ENCODE data around the gene MGST3. TPM values are rescaled to one million over a fixed set of nuclear protein-coding genes. Genes with fewer than 3 reads are reported as not detected.

Gene MGST3
- total RNA-seq, 6 experiments from 2014 or later, result 74.0 to 141 (median 103) TPM

DNA sequence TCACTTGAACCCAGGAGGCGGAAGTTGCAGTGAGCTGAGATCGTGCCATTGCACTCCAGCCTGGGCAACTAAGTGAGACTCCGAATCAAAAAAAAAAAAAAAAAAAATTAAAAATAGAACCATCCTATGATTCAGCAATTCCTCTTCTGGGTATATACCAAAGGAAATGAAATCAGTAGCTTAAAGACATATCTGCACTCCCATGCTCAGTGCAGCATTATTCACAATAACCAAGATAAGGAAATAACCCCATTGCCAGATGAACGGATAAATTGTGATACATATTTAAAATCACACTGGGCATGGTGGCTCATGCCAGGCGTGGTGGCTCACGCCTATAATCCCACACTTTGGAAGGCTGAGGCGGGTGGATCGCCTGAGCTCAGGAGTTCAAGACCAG, 43.6 kb downstream of the MGST3 start:
- H3K36me3 ChIP-seq, result peaks cover 0 to 53% (median 17%) of the 10 kb centered on the region in 4 donors
- intact Hi-C loops (cut with DNase I), result no loop called here
- no peak overlapping the region for H3K27ac ChIP-seq
- H3K4me3 ChIP-seq, result no peak overlapping the region
- TF ChIP-seq, protein P1, sequence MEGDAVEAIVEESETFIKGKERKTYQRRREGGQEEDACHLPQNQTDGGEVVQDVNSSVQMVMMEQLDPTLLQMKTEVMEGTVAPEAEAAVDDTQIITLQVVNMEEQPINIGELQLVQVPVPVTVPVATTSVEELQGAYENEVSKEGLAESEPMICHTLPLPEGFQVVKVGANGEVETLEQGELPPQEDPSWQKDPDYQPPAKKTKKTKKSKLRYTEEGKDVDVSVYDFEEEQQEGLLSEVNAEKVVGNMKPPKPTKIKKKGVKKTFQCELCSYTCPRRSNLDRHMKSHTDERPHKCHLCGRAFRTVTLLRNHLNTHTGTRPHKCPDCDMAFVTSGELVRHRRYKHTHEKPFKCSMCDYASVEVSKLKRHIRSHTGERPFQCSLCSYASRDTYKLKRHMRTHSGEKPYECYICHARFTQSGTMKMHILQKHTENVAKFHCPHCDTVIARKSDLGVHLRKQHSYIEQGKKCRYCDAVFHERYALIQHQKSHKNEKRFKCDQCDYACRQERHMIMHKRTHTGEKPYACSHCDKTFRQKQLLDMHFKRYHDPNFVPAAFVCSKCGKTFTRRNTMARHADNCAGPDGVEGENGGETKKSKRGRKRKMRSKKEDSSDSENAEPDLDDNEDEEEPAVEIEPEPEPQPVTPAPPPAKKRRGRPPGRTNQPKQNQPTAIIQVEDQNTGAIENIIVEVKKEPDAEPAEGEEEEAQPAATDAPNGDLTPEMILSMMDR (IDR thresholded peaks at IDR 0.05), result no peak
- TF ChIP-seq POLR2A (IDR thresholded peaks at IDR 0.05), result no peak
- no peaks in the 10 kb centered on the region for H3K9me3 ChIP-seq
- no peaks in the 10 kb centered on the region for H3K27me3 ChIP-seq
- ATAC-seq (no peak), DNase-seq (no peak)
- no peaks in the 10 kb centered on the region for H3K4me1 ChIP-seq
- 58% methylated on average over 3 of the region's 8 CpGs for WGBS (ENCODE audit: insufficient coverage, low coverage, low lambda C conversion rate, missing lambda C conversion rate)

- Histone ChIP-seq H3K4me1 (peaks cover 0 to 9% (median 0%) of the 10 kb centered on the region in 4 donors), H3K9me3 (no peaks in the 10 kb centered on the region), H3K4me3 (no peak overlapping the region), H3K36me3 (peaks cover 0 to 56% (median 17%) of the 10 kb centered on the region in 4 donors), H3K27me3 (no peaks in the 10 kb centered on the region), H3K27ac (no peak overlapping the region)
- intact Hi-C loops (cut with DNase I), result no loop called here
- no peak for DNase-seq
- WGBS (ENCODE audit: insufficient coverage, low coverage, low lambda C conversion rate, missing lambda C conversion rate), result 100% methylated on average over 1 of the region's 1 CpG
- ATAC-seq, result no peak
- TF ChIP-seq POLR2A (IDR thresholded peaks at IDR 0.05), result no peak
- TF ChIP-seq, protein P1 (IDR thresholded peaks at IDR 0.05), result no peak
Observed at GRCh38 chr1:165675794-165676193, 44.8 kb downstream of the MGST3 start.

DNA sequence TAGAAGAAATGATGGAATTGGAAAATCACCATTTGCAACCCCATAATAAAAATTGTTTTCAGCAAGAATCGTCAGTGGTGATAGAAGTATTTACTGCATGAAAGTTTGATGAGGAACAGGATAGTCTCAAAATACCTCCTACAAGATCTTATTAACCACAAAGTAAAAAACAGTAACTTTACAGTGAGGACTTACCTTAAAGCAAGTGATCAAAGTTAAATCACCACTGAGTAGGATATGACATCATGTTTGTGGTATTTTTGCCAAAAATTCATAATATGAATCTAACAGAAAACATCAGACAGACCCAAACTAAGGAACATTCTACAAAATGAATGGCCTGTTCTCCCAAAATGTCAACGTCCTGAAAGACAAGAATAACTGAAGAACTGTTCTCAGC, 47.5 kb downstream of the MGST3 start:
- Histone ChIP-seq H3K9me3 (no peaks in the 10 kb centered on the region), H3K27ac (no peak overlapping the region), H3K4me3 (no peak overlapping the region), H3K27me3 (no peaks in the 10 kb centered on the region), H3K36me3 (peaks cover 0 to 60% (median 23%) of the 10 kb centered on the region in 4 donors), H3K4me1 (peaks cover 0 to 9% (median 0%) of the 10 kb centered on the region in 4 donors)
- no peak for TF ChIP-seq POLR2A (IDR thresholded peaks at IDR 0.05)
- TF ChIP-seq, protein P1 (IDR thresholded peaks at IDR 0.05), result no peak
- no peak for ATAC-seq
- intact Hi-C loops (cut with DNase I), result no loop called here
- no peak for DNase-seq
- 0% methylated on average over 2 of the region's 2 CpGs for WGBS (ENCODE audit: insufficient coverage, low coverage, low lambda C conversion rate, missing lambda C conversion rate)

DNA sequence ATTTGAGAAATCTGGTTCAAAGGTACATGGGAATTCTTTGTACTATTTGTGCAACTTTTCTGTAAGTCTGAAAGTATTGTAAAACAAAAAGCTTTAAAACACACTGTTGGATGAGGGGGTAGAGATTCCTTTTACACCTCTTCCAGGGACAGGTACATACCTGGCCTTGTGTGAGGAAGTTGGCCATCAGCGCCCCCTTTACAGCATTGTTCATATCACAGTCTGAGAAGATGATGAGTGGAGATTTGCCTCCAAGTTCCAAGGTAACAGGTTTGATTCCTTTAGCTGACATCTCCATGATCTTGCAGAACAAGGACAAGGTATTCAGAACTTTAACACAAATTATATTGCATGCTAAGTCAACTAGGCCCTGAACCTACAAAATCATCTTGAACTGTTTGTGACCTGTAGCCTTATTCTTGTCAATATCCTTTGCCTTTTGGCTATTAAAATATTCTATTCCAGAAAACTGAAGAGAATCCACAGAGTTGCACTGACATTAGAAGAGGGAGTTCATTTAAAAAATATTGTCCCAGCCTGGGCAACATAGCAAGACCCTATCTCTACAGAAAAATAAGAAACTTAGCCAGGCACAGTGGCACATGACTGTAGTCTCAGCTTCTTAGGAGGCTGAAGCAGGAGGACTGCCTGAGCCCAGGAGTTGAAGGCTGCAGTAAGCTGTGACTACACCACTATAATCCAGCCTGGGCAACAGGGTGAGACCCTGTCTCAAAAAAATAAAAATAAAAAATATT, 48.4 kb downstream of the MGST3 start:
- ATAC-seq (no peak), DNase-seq (no peak)
- no peaks in the 10 kb centered on the region for H3K9me3 ChIP-seq
- H3K4me3 ChIP-seq, result no peak overlapping the region
- H3K27ac ChIP-seq, result peak overlapping the region in 2 of 3 donors; percentile 20 to 64
- peaks cover 0 to 60% (median 23%) of the 10 kb centered on the region in 4 donors for H3K36me3 ChIP-seq
- TF ChIP-seq POLR2A (IDR thresholded peaks at IDR 0.05), result no peak
- TF ChIP-seq, protein P1 (IDR thresholded peaks at IDR 0.05), result no peak
- intact Hi-C loops (cut with DNase I), result no loop called here
- WGBS (ENCODE audit: insufficient coverage, low coverage, low lambda C conversion rate, missing lambda C conversion rate), result 86% methylated on average over 1 of the region's 1 CpG
- H3K4me1 ChIP-seq, result peaks cover 0 to 17% (median 4%) of the 10 kb centered on the region in 4 donors
- no peaks in the 10 kb centered on the region for H3K27me3 ChIP-seq
